HPDE6-E6E7 (cell line): Measurements from ENCODE around the gene ZFYVE27.
"Not testable (repeated sequence)": the region's sequence is repeated elsewhere in the genome, so short reads cannot be mapped to it uniquely, and the experiment has no call there.

ENCODE experiments used
- DNase-seq: peaks from one replicate; pipeline ENCODE4 v3.0.0; 2011; ENCODE audit warnings: missing footprints; ENCODE audit errors: extremely low spot score

ZFYVE27 gene, protein sequence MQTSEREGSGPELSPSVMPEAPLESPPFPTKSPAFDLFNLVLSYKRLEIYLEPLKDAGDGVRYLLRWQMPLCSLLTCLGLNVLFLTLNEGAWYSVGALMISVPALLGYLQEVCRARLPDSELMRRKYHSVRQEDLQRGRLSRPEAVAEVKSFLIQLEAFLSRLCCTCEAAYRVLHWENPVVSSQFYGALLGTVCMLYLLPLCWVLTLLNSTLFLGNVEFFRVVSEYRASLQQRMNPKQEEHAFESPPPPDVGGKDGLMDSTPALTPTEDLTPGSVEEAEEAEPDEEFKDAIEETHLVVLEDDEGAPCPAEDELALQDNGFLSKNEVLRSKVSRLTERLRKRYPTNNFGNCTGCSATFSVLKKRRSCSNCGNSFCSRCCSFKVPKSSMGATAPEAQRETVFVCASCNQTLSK

DNA sequence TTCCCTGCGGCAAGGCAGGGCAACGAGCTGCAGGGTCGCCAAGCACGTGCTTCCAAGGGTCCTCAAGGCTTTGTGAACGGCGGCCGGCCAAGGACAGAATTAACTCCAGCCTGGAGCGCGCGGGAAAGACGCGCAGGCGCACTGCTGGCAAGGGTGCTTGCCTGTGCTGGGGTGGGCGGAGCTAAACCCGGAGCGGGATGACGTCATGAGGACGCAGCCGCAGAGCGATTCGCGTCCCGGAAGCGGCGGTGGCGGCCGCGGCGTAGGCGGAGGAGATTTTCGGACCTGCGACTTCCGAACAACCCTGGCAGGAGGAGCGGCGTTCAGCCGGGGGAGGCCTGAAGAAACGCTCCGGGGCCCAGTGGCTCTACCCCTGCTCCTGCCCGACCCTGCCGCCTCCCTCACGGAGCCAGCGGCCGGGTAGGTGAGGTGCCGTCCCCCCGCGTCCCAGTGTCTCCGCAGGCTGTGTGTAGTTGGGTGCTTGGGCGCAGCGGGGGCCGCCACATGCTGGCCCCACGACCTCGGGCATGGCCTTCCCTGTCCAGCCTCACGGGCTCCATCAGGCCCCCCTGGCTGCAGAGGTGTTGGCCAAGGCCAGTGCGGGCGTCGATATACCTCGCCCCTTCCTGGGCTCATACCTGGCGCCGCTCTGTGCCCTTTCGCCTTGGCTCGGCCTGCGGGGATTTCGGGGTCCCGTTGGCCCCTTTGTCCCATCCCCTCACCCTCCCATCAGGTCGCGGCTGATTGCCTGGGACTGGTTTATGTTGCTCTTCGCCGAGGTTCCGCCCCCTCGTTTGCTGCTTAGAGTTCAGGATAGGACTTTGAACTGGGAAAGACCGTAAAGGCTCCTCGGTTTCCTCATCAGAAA is at the start of gene ZFYVE27:
Gene ZFYVE27, plus strand, starts transcription at position 227 of the 868 bp plus-strand sequence. CDS start 1,350 bp downstream, outside the sequence.
- DNase-seq = peak; percentile 97

DNA sequence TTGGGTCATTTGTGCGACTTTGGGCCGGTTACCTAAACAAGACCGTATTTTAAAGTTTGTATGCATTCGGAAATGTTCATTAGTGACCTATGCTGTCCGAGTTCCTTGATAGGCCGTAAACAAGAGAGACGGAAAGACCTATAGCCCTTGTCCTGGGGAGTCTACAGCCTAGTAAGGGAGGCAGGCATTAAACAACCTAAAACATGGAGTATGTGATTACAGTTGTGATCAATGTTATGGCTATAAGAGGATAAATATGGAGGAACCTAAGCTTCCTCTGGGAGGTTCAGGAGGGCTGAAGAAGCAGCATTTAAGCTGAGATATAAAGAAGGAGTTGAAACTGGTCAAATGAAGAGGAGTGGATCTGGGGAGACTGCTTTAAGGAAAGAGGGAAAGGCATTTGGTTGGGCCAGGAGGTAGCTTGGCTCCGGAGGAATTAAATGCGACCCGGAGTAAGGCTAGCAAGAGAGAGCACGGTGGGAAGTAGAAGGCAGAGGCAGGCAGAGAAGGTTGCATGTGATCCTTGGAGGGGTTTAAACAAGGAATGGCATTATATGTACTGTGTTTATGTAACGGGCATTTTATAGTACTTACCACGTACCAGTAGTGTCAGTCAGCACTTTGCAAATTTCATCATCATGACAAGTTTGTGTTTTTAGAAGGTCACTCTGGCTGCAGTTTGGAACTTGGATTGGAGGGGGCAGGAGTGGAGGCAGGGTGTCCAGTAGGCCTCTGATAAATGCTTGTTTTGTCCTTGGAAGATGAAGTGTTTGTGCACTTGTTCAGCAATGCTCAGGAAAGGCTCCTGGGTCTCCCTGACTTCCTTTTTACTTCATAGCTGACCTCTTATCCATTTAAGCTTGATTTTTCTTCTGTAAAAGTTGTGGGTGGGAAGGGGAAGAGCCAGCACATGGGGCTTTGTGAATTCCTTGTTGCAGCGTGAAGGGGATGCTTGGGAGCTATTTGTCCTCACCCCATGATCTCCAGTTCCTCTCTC is 48.8 kb upstream of the ZFYVE27 start:
- no peak for DNase-seq

- DNase-seq = peak; percentile 83
Measured at GRCh38 chr10:97689559-97690020, 47.3 kb upstream of the ZFYVE27 start.

DNA sequence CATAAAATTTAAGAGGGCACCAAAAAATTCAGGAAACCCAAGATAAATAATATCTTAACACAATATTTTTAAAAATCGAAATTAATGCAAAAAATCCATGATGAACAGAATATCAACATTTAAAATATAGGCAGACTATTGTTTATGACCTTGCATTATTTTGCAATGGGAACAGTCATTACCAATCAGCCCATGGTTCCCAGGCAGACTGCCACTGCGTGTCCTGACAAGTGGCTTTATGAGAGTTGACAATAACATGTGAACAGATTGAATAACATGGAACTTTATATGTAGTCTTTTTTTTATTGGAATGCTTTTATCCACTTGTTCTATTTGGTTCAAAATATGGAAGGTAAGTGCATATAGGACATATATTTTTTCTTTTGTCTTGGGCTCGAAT is 46.8 kb upstream of the ZFYVE27 start:
- no peak for DNase-seq

DNA sequence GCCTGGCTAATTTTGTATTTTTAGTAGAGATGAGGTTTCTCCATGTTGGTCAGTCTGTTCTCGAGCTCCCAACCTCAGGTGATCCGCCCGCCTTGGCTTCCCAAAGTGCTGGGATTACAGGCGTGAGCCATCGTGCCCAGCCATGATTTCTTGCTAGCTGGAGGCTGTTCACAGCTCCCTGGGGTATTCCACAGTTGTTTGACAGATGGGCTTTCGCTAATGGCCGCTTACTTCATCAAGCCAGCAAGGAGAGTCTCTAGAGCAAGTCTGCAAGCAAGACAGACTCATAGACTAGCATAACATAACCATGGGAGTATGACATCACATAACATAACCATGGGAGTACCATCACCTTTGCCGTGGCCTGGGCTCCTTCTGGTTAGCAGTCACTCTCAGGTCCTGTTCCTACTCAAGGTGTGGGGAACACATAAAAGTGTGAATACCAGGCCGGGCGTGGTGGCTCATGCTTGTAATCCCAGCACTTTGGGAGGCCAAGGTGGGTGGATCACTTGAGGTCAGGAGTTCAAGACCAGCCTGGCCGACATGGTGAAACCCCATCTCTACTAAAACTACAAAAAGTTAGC is 38.8 kb upstream of the ZFYVE27 start:
- DNase-seq = not testable (repeated sequence)

GRCh38 chr10:97701438-97702069 is 35.4 kb upstream of the ZFYVE27 start:
- DNase-seq = peak; percentile 72

DNA sequence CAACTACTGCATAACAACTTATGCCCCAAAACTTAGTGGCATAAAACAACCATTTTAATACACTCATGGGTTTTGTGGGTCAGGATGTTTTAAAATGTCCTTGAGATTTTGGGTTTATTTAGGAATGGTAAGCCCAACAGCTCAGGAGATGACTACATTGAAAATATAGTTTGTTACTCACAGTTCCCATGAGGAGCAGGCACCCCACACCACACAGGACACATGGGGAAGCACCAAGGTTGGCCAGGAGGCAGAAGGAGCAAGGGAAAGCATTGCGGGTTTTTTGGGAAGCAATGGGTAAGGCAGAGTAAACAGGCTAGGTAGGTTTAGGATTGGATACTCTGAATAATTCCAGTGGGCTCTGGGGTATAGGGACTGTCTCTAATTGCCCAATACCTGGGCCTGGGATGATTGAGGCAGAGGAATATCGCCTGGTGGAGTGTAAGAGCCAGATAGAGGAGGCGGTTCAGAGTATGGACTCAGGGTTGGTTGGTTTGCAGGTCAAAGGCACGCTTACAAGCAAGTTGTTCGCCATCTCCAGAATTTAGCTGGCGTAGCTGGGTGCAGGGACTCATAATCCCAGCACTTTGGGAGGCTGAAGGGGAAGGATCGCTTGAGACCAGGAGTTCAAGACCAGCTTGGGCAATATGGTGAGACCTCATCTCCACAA is 33.4 kb upstream of the ZFYVE27 start:
- DNase-seq = no peak

DNA sequence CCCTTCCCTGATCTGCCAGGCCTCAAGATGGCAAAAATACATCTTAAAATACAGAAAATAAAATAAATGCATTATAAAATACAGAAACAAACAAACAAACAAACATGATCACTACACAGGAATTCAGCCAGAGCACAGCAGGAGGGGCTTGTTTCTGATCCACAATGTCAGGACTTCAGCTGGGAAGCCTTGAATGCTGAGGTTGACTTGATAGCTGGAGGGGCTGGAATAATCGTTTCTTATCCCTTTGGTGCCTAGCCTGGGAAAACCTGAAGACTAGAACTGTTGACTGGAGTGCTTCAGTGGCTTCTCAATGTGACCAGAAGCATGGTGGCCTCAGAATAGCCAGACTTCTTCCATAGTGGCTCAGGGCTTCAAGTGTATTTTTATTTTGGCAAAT is 32.6 kb upstream of the ZFYVE27 start:
- DNase-seq = no peak

GRCh38 chr10:97705006-97705670 is 31.8 kb upstream of the ZFYVE27 start:
- no peak for DNase-seq

DNA sequence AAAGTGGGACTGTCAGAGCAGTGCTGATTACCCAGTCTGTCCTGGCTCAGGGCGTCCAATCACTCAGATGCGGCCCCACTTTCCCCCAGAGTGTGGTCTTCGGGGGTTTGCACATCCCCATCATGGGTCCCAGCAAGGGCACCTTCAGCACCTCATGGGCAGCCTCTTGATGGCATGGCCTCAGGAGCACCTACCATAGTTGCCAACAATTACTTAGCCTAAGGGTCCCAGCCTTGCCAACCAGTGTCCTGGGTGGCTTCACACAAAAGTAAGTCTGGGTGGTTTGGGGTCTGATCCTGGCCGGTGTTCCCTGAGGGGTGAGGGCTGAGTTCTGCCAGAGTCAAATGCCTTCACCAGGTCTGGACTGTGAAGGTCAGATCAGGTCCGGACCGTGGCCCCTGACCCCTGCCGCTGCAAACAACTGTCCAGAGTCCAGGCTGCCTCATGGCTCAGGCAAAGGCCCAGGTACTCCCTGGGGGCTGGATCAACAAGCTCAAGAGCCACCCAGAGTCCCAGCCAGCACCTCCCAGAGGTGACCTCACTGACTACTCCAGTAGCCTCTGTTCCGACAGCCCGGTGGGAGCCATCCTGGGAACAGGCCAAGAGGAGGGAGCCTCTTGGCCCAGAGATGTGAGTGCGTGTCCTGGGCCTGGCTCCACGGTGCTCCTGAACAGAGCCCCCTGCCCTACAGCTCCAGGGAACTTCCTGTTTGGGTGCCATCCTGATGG is 29.6 kb upstream of the ZFYVE27 start:
- DNase-seq = no peak

GRCh38 chr10:97708167-97708566 is 28.8 kb upstream of the ZFYVE27 start:
- DNase-seq = no peak

DNA sequence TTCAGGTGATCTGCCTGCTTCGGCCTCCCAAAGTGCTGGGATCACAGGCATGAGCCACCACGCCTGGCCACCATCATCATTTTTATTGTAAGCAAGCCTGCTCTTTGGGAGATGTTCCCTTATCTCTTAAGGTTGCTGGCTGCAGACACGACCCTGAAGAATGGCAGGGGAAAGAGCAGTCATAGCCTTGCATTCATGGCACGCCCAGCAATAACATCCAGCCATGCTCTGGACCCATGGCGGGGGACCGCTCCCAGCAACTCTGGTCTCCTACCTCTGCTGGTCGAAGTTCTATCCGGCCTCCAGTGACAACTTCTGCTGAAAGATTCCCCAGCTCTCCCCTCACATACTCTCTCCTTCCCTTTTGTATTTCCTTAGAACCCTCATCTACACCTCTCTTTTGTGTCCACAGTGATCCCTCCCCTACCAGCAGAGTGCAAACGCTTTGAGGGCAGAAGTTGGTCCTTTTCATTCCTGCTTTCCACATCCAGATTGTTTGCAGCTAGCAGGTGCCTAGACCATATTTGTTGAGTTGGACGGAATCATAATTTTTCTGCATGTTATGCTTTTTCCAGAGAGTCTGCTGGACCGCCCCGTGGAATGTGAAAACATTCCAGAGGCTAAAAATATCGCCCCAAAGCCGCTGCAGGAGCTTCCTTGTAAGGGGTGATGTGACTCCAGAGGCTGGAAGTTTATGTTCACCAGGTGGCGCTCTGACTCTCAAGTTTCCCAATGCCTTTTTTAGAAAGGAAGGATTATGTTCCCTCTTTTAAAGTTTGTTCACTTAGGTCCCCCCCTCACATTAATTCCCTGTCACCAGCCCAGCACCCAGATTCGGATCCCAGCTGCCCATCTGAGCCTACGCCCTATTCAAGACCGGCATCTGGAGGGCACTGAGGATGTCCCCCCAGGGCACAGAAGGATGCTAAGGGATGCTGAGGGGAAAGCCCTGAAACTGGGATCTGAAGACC is 27.7 kb upstream of the ZFYVE27 start:
- DNase-seq = no peak

DNA sequence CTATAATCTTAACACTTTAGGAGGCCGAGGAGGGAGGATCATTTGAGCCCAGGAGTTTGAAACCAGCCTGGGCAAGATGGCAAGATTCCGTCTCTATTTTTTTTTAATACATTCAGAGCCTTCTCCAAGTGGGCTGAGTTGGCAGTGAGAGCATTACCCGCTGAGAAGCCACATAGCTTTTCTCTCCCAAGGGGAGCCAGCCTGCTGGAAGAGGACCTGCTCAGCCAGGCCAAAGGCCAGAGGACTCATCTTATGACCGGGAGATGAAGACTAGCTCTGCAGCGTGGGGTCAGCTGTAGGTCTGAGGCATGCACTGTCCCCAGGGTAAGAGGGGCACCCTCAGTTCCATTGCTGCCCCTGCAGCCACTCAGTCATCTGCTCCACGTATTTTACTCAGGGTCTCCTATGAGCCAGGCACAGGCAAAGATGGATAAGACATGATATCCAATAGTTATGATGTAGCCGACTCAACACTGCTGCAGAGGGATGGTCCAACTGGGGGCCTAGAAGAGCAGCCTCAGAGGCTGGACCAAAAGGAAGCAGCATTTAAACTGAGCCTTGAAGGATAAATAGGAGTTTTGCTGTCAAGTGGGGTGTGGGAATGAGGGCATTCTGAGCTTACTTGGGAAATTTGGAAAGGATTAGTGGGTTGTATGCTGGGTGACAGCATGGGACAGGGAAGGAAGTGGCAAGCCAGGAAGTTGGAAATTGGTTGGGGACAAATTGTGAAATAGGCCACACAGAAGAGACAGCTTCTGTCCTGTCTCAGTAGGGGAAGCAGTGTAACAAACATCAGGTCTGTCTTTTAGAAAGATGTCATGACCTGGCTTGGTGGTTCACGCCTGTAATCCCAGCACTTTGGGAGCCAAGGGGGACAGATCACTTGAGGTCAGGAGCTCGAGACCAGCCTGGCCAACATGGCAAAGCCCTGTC is 25.0 kb upstream of the ZFYVE27 start:
- no peak for DNase-seq

DNA sequence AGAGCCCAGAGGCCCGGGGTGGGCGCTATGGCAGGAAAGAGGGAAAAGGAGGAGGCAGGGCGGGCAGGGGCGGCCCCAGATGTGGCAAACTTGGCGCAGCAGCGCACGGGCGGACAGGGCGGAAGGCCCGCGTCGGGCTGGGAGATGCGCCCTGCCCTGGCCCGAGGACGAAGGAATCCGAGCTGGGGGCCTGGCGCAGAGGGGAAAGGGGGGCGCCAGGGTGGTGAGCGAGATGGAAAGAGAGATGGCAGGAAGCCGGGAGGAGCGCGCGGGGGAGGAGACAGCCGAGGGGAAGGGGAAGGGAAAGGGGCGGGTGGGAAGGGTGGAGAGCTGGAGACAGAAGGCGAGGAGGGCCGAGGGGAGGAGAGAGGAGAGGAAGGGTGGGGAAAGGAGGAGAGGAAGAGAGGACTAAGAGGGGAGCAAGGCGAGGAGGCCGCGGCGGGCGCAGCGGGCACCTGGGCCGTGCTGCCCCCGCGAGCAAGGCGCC is 23.5 kb upstream of the ZFYVE27 start, which contains the start of gene MARVELD1:
Gene MARVELD1, plus strand, starts transcription at position 392 of the 487 bp plus-strand sequence. CDS start 147 bp downstream, outside the sequence.
- no peak for DNase-seq

DNA sequence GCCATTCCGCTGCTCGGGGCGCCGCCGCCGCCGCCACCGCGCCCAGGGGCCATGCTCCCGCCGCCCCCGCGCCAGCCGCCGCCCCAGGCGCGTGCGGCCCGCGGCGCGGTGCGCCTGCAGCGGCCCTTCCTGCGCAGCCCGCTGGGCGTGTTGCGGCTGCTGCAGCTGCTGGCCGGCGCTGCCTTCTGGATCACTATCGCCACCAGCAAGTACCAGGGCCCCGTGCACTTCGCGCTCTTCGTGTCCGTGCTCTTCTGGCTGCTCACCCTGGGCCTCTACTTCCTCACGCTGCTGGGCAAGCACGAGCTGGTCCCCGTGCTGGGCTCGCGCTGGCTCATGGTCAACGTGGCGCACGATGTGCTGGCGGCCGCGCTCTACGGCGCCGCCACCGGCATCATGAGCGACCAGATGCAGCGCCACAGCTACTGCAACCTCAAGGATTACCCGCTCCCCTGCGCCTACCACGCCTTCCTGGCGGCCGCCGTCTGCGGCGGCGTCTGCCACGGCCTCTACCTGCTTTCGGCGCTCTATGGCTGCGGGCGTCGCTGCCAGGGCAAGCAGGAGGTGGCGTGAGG is 23.0 kb upstream of the ZFYVE27 start:
- no peak for DNase-seq
